HG03575 (cell line): ENCODE data around the gene DARS1.
A peak's percentile ranks its signal among the peaks of the same experiment; 100 is the strongest.
"Not testable (repeated sequence)": the region's sequence is repeated elsewhere in the genome, so short reads cannot be mapped to it uniquely, and the experiment has no call there.

Experiments
- ATAC-seq: cut with Tn5 transposase; IDR thresholded peaks from one replicate; pipeline ENCODE4 v1.9.1; 2021; ENCODE audit not compliant: unreplicated experiment, insufficient number of reproducible peaks, low FRiP score; ENCODE audit errors: extremely low read depth

The DARS1 gene

GRCh38 chr2:135993421-135993820, 8.0 kb upstream of the DARS1 start:
- no peak for ATAC-seq

GRCh38 chr2:135991861-135992260, 6.4 kb upstream of the DARS1 start:
- no peak for ATAC-seq

GRCh38 chr2:135987441-135987840, 2.0 kb upstream of the DARS1 start:
- ATAC-seq = no peak

- no peak for ATAC-seq
Measured at GRCh38 chr2:135986507-135986906, 1.1 kb upstream of the DARS1 start.

- peak; percentile 17 for ATAC-seq
Measured at GRCh38 chr2:135985826-135986393, 484 bp upstream of the DARS1 start.

- peak; percentile 29 for ATAC-seq
Measured at GRCh38 chr2:135984199-135985017, 1.0 kb downstream of the DARS1 start.

- ATAC-seq = no peak
Measured at GRCh38 chr2:135980434-135981079, 4.9 kb downstream of the DARS1 start.

- ATAC-seq = no peak
Measured at GRCh38 chr2:135975702-135976101, 9.7 kb downstream of the DARS1 start.

GRCh38 chr2:135974036-135974435, 11.4 kb downstream of the DARS1 start:
- ATAC-seq = no peak

GRCh38 chr2:135969655-135970387, 15.6 kb downstream of the DARS1 start:
- no peak for ATAC-seq

GRCh38 chr2:135965756-135966155, 19.7 kb downstream of the DARS1 start:
- ATAC-seq = no peak

GRCh38 chr2:135964404-135964803, 21.0 kb downstream of the DARS1 start:
- not testable (repeated sequence) for ATAC-seq

- no peak for ATAC-seq
Measured at GRCh38 chr2:135963841-135964240, 21.6 kb downstream of the DARS1 start.

GRCh38 chr2:135962366-135963123, 22.9 kb downstream of the DARS1 start:
- no peak for ATAC-seq

GRCh38 chr2:135960656-135961551, 24.5 kb downstream of the DARS1 start:
- no peak for ATAC-seq

- ATAC-seq = no peak
Measured at GRCh38 chr2:135960150-135960549, 25.3 kb downstream of the DARS1 start.

GRCh38 chr2:135958927-135959326, 26.5 kb downstream of the DARS1 start:
- ATAC-seq = not testable (repeated sequence)

- no peak for ATAC-seq
Measured at GRCh38 chr2:135954020-135954601, 31.3 kb downstream of the DARS1 start.
